Transverse colon (tissue), 4 donors: ENCODE data around the gene LRPPRC. TPM values are rescaled to one million over a fixed set of nuclear protein-coding genes. Genes with fewer than 3 reads are reported as not detected.

ENCODE experiments used
- DNase-seq: peaks from one replicate; pipeline ENCODE4 v3.0.0-alpha.2; 2019
- H3K27ac ChIP-seq, 4 donors: fragments of 200-600 bp; sonication (generic); 2 replicates each; pipeline ENCODE4 v1.5.1; 2016 to 2018; ENCODE audit warnings: inconsistent platforms in 4 of 4
- H3K27me3 ChIP-seq: fragments of 200-600 bp; sonication (generic); 2 replicates; pipeline ENCODE4 v1.5.1; 2017; ENCODE audit warnings: inconsistent platforms
- H3K36me3 ChIP-seq, 4 donors: fragments of 200-600 bp; sonication (generic); 2 replicates each; pipeline ENCODE4 v1.5.1; 2017 to 2019; ENCODE audit warnings: inconsistent platforms in 4 of 4
- H3K4me1 ChIP-seq, 4 donors: fragments of 200-600 bp; sonication (generic); 2 replicates each; pipeline ENCODE4 v1.5.1; 2017 to 2020; ENCODE audit warnings: inconsistent platforms in 4 of 4
- H3K4me3 ChIP-seq, 4 donors: fragments of 200-600 bp; sonication (generic); 1 replicate in 1 of 4; 2 replicates in 3 of 4; pipeline versions ENCODE4 v1.5.1 to v1.6.1; 2017 to 2019; ENCODE audit warnings: inconsistent platforms in 4 of 4
- H3K9me3 ChIP-seq, 2 donors: fragments of 200-600 bp; sonication (generic); 2 replicates each; pipeline ENCODE4 v1.5.1; 2017 to 2019; ENCODE audit warnings: inconsistent platforms in 2 of 2
- EP300 ChIP-seq: sonication (generic); formaldehyde crosslinking; IDR thresholded peaks from one replicate; pipeline ENCODE4 v1.6.1; 2017; ENCODE audit warnings: antibody characterized with exemption, low read depth
- POLR2A ChIP-seq: fragments of 450-650 bp; IDR thresholded peaks from one replicate; pipeline ENCODE4 v1.6.1; 2016; ENCODE audit warnings: antibody characterized with exemption, mild to moderate bottlenecking, moderate library complexity
- POLR2AphosphoS5 ChIP-seq, 3 donors: sonication (generic); formaldehyde crosslinking; IDR thresholded peaks; one replicate each; pipeline ENCODE4 v1.6.1; 2016; ENCODE audit warnings: antibody characterized with exemption in 3 of 3
- WGBS, 2 donors: methylation state at CpG; one replicate each; pipeline ENCODE4 v1.1.5; 2018; ENCODE audit warnings: low coverage in 1 of 2; 5-methylcytosine and 5-hydroxymethylcytosine counted together
- in situ Hi-C, 4 donors: fragments of 200-750 bp; cut with MboI; loops; one replicate each; pipeline versions ENCODE4 v1.15.0 to v1.15.1; 2017; ENCODE audit warnings: low sequenced_read_pairs in 3 of 4, low pct_ligation_motif_present in 1 of 4, low pct_unique_long_range_greater_than_20kb in 1 of 4
- intact Hi-C: fragments of 100-400 bp; cut with DNase I; formaldehyde crosslinking; loops from one replicate; pipeline ENCODE4 v1.15.1; 2023; ENCODE audit warnings: low total_unique reads
- total RNA-seq, 4 donors: library from RNA; depleted of rRNA; stranded (reverse); fragments of >200 nt; gene quantifications; one replicate each; pipeline ENCODE4 v1.1.0, GENCODE V29; 2016
- TF ChIP-seq, protein P1 (sequence below), 5 experiments: fragments of 200-600 bp in 3 of 5; fragments of 450-650 bp in 2 of 5; sonication (generic) in 3 of 5; IDR thresholded peaks; 1 replicate in 2 of 5; 2 replicates in 3 of 5; pipeline ENCODE4 v1.5.1; 2016 to 2017; ENCODE audit warnings: antibody characterized with exemption in 5 of 5, inconsistent platforms in 3 of 5, mild to moderate bottlenecking in 2 of 5, moderate library complexity in 1 of 5

LRPPRC gene
- total RNA-seq, 4 donors from 2014 or later: 35.9 to 83.3 (median 59.7) TPM

DNA sequence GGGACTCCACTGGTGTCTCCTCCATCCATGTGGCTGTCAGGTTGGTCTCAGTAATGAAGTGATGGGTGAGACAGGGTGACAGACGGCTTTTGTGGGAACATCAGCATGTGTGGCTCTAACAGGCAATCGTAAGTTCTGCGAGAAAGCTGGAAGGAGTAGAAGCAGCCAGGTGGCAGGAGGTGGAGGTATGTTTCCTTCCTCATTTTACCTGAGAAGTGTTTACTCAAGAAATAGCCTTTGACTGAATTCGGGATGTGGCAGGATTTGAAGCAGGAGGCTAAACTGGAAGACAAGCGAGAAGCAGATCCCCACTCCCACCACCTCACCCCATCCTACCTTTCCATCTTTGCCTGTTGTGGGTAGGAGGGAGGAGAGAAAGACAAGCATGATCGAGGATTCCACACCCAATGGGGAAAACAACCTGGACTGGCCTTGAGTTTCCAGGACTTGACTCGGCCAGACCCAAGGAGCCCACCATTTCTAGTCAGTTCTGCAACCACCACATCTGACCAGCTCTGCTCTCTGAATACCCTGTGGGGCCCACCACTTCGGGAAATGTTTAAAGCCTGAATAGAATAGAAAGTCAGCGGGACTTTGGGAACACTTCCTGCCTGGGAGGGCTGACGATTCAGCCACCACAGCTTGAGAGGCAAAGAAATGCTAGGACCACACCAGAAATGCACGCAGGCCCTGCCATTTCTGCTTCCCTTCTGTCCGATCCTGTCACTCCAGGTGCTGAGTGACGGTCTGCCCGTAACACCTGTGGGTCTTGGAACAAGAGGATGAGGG, 155.8 kb downstream of the LRPPRC start:
- no peak for TF ChIP-seq POLR2A
- no peak for TF ChIP-seq POLR2AphosphoS5 (IDR thresholded peaks at IDR 0.05)
- TF ChIP-seq, protein P1, sequence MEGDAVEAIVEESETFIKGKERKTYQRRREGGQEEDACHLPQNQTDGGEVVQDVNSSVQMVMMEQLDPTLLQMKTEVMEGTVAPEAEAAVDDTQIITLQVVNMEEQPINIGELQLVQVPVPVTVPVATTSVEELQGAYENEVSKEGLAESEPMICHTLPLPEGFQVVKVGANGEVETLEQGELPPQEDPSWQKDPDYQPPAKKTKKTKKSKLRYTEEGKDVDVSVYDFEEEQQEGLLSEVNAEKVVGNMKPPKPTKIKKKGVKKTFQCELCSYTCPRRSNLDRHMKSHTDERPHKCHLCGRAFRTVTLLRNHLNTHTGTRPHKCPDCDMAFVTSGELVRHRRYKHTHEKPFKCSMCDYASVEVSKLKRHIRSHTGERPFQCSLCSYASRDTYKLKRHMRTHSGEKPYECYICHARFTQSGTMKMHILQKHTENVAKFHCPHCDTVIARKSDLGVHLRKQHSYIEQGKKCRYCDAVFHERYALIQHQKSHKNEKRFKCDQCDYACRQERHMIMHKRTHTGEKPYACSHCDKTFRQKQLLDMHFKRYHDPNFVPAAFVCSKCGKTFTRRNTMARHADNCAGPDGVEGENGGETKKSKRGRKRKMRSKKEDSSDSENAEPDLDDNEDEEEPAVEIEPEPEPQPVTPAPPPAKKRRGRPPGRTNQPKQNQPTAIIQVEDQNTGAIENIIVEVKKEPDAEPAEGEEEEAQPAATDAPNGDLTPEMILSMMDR (IDR thresholded peaks at IDR 0.05): no peak
- no peak for TF ChIP-seq EP300
- in situ Hi-C loops: no loop called here
- no peak for DNase-seq
- Histone ChIP-seq H3K27me3 (no peaks in the 10 kb centered on the region), H3K9me3 (no peaks in the 10 kb centered on the region), H3K4me1 (no peaks in the 10 kb centered on the region), H3K36me3 (no peaks in the 10 kb centered on the region), H3K27ac (no peak overlapping the region), H3K4me3 (no peak overlapping the region)
- intact Hi-C loops: no loop called here
- WGBS, 2 donors: 87 to 92% methylated on average over 3 to 14 of the region's 14 CpGs

DNA sequence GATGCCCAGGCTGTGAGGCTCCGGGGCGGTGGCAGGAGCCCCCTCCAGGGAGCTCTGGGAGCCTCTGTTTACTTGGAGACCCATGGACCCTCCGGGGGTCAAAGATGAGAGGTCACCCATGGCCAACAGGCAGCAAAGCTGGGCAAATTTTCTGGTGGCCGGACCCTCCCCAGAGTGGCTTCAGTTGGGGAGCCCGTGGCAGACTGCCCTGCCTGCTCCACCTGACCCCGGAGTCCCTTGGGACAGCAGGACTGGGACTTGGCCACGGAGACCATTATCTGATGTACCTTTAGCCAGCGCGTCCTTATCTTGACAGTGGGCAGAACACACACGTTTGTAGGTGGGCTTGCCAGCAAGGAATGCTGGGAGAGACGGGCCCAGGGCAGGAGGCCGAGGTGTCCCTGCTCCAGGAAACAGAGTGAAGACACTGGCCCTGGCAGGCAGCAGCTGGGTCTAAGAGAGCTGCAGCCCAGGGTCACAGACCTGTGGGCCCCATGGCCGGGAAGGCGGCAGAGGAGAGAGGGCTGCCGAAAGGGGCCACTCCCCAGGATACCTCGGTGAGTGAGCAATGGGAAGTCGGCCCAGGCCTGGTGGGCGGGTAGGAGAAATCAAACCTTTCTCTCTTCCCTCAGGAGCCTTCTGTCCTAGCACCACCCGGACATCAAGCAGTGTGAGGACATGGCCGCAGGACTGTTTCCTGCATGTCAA, 157.1 kb downstream of the LRPPRC start, which contains the start of the genes ABCG5 and ABCG8:
Gene ABCG5, minus strand, starts transcription at position 280 of the 708 bp plus-strand sequence. Its CDS starts 160 bp downstream, at position 120.
Gene ABCG8, plus strand, starts transcription at position 412 of the 708 bp plus-strand sequence. Its CDS starts 83 bp downstream, at position 495.
- H3K27ac ChIP-seq: no peak within 1 kb of the TSS
- TF ChIP-seq POLR2A: no peak
- no peak for TF ChIP-seq POLR2AphosphoS5 (IDR thresholded peaks at IDR 0.05)
- TF ChIP-seq, protein P1 (IDR thresholded peaks at IDR 0.05): no peak
- TF ChIP-seq EP300: no peak
- H3K27me3 ChIP-seq: no peaks in the 10 kb centered on the region
- H3K36me3 ChIP-seq: no peaks in the 10 kb centered on the region
- no peaks in the 10 kb centered on the region for H3K9me3 ChIP-seq
- no peak within 1 kb of the TSS for H3K4me3 ChIP-seq
- no peaks in the 10 kb centered on the region for H3K4me1 ChIP-seq
- intact Hi-C loops: no loop called here
- 86 to 87% methylated on average over 1 to 15 of the region's 20 CpGs for WGBS, 2 donors
- no peak for DNase-seq
- in situ Hi-C loops: no loop called here

DNA sequence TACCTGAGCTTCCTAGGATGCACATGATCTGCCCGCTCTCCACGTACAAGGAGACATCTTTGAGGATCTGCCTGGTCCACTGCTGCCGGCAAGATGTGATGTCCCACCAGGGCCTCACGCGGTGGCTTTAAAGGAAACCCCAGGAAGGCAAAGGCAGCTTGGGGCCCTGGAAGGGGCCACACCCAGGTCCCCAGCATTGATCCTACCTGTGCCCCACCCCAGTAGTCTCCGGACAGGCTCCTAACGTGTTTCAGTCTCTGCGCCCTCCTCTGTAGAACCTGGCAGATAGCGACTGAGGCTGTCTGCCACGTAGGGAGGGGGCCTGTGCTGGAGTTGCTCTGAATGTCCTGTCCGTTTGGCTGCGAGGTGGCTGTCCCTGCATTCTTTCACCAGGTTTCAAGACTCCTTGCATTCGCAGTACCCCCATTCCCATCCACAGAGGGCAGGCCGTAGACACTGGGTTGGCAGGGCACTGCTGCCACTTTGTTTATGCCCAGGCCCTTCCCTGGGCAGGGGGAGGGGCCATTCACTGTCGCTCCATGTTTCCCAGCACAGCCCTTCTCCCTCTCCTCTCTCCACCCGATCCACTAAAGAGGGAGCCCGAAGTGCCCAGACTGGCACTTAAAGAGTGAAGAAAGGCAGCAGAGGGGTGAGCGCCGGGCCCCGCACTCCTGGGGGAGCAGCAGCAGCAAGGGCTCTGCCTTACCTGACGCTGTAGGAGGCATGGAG, 157.8 kb downstream of the LRPPRC start:
- Histone ChIP-seq H3K4me1 (no peaks in the 10 kb centered on the region), H3K4me3 (no peak overlapping the region), H3K27ac (no peak overlapping the region), H3K27me3 (no peaks in the 10 kb centered on the region), H3K9me3 (no peaks in the 10 kb centered on the region), H3K36me3 (no peaks in the 10 kb centered on the region)
- WGBS, 2 donors: 88% methylated on average over 21 of the region's 21 CpGs; no CpG with 5 or more reads in 1 of the 2 donors
- TF ChIP-seq EP300 (no peak), POLR2A (no peak), POLR2AphosphoS5 (IDR thresholded peaks at IDR 0.05) (no peak)
- TF ChIP-seq, protein P1 (IDR thresholded peaks at IDR 0.05): no peak
- in situ Hi-C loops (no loop called here), intact Hi-C loops (no loop called here)
- no peak for DNase-seq

DNA sequence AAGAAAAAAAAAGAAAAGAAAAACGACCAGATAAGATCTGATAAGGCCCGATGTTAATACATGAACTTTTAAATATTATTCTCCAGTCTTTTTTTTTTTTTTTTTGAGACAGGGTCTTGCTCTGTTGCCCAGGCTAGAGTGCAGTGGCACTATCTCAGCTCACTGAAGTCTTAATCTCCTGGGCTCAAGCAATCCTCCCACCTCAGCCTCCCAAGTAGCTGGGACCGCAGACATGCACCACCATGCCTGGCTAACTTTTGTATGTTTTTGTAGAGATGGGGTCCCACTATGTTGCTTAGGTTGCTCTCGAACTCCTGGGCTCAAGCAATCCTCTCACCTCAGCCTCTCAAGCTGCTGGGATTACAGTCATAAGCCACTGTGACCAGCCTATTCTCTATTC, 158.8 kb downstream of the LRPPRC start:
- DNase-seq: no peak
- 77 to 85% methylated on average over 4 of the region's 4 CpGs for WGBS, 2 donors

More for the DNA sequence above, 158.8 kb downstream of the LRPPRC start:
- Histone ChIP-seq H3K4me3 (no peak overlapping the region), H3K27me3 (peaks cover 7% of the 10 kb centered on the region), H3K27ac (no peak overlapping the region), H3K9me3 (no peaks in the 10 kb centered on the region), H3K36me3 (no peaks in the 10 kb centered on the region), H3K4me1 (no peaks in the 10 kb centered on the region)
- in situ Hi-C loops: no loop called here
- TF ChIP-seq POLR2AphosphoS5 (IDR thresholded peaks at IDR 0.05) (no peak), POLR2A (no peak), EP300 (no peak)
- TF ChIP-seq, protein P1 (IDR thresholded peaks at IDR 0.05): no peak
- intact Hi-C loops: no loop called here
